Activated CD8-positive, alpha-beta memory T cell treated with anti-CD3 and anti-CD28 coated beads, Interleukin-2, amount 50 U/mL, for 1 hour (primary cell): ENCODE data around the gene PTK6.

Experiments
- DNase-seq: peaks from one replicate; pipeline ENCODE4 v3.0.0-alpha.2; 2020; ENCODE audit errors: extremely low read depth

Gene PTK6

DNA sequence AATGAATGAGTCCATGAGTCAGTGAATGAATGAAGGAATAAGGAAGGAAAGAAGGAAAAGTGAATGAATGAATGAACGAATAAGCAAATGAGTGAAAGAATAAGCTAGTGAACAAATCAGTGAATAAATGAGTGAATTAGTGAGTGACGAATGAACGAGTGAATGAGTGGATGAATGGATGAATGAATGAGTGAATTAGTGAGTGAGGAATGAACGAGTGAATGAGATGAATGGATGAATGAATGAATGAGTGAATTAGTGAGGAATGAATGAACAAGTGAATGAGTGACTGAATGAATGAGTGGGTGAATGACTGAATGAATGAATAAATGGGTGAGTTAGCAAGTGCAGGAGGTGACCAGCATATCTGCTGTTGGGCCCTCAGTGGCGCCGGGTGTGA lies 6.6 kb upstream of the PTK6 start:
- no peak for DNase-seq

- no peak for DNase-seq
Observed at GRCh38 chr20:63543131-63543530, 6.0 kb upstream of the PTK6 start.

GRCh38 chr20:63542696-63543095 lies 5.5 kb upstream of the PTK6 start:
- DNase-seq: no peak

GRCh38 chr20:63542031-63542559 lies 4.9 kb upstream of the PTK6 start:
- DNase-seq: no peak

DNA sequence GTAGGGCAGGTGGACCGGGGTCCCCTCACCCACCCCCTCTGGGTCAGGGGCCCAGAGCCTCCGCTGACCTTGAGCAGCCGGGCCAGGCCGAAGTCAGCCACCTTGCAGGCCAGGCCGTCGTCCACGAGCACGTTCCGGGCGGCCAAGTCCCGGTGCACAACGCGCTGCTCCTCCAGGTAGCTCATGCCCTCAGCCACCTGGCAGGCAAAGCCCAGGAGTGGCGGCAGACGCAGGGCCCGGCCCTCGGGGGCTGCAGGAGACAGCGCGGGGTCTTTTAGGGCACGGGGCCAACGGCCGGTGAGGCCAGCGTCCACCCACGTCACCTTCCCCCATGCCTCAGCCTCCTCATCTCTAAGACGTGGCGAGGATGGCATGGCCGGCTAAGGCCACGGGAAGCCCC lies 4.2 kb upstream of the PTK6 start:
- no peak for DNase-seq

- DNase-seq: no peak
Observed at GRCh38 chr20:63540417-63541186, 3.4 kb upstream of the PTK6 start.

GRCh38 chr20:63539441-63540370 lies 2.5 kb upstream of the PTK6 start:
- no peak for DNase-seq

GRCh38 chr20:63539092-63539430 lies 1.9 kb upstream of the PTK6 start:
- no peak for DNase-seq

GRCh38 chr20:63538204-63539091 lies 1.3 kb upstream of the PTK6 start:
- no peak for DNase-seq

DNA sequence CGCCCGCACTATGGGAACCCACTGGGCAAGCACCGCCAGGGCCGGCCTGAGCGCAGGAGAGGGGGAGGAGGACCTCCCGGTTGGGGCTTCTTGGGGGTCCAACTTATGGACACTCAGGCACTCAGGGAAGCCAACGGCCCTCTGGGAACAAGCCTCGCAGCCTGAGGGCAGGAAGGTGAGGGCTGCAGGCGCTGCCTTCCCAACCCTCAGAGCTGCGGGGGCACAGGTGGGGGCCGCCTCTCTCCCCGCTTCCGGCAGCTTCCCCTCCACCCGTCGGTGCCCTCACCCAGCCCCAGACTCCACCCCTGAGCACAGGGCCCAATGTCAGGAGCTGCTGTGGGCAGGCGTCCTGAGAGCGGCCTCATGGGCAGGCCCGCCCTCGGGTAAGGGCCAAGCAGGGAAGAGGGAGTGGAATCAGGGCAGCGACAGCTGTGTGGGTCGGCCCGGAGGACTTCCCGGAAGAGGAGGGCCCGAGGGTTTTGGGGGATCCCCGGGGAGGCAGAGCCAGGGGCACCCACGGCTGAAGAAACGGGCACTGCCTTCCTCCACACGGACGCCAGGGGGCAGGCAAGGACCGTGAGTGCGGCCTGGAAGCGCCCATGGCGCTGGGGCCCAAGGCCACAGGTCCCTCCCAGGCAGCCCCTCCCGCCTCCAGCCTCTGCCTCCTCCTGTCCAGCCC lies 488 bp upstream of the PTK6 start:
- peak; percentile 78 for DNase-seq

DNA sequence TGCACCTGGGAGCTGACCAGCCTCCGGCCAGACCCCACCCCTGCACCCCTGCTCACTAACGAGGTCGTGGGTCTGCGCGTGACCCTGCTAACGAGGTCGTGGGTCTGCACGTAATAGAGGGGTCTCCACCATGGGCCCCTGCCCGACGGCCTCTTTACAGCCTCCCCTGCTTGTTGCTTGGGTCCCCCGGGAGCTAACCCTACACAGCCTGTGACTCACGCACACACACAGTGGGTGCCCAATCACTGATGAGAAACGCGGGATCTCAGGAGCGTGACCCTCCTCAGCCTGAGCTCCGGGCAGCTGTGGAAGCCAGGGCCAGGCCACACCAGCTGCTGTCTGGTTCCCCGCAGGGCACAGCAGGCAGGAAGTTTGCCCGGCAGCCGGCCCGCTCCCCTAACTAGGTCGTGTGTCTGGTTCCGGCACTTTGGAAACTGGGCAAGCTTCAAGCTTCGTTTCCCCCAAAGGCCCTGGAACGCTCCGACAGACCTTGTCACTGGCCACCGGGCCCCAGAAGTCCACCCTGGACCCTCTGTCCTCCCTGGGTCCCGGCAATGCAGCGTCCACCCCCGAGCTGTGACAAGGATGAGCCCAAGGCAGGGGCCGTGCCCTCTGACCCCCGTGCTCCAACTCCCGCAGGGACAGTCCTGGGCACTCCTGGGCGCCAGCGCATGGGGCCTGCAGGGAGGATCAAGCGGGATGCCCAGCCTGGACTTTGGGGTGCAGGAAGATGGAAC lies 767 bp downstream of the PTK6 start:
- DNase-seq: no peak

- no peak for DNase-seq
Observed at GRCh38 chr20:63534831-63535651, 2.1 kb downstream of the PTK6 start.

DNA sequence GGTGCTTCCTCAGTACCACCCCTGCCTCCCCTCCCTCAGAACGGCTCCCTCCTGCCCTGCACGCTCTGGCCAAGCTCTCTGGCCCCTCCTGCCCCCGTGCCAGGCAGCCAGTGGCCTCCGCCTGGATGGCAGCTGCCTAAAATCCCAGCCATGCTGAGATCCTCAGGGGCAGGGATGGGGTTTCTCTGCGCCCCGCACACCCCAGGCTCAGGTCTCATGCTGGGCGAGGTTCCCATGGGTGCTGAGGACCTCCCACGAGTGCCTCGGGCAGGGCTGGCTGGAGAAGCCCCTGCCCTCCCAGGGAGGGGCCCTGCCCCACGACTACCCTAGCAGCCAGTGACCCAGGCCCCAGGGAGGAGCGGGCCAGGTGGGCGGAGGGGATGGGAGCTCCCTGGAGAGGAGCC lies 2.7 kb downstream of the PTK6 start:
- no peak for DNase-seq

GRCh38 chr20:63533871-63534393 lies 3.2 kb downstream of the PTK6 start:
- no peak for DNase-seq

DNA sequence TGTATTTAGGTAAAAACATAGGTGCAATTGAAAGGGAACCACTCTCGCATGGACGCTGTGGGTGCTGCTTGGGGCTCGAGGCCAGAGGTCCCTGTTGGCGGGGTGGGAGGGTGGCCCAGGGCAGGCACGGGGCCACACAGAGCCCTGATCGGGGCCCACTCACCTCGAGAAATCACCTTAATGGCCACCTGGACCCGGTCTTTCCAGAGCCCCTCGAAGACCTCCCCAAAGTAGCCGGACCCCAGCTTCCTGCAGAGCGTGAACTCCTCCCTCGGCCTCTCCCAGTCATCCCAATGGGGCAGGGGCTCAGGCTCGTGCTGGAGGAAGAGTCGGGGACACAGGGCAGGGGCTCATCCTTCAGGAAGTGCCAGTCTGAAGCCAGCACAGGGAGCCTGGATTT lies 3.8 kb downstream of the PTK6 start:
- DNase-seq: no peak

- DNase-seq: no peak
Observed at GRCh38 chr20:63532449-63532971, 4.7 kb downstream of the PTK6 start.

GRCh38 chr20:63531686-63532448 lies 5.3 kb downstream of the PTK6 start:
- no peak for DNase-seq

DNA sequence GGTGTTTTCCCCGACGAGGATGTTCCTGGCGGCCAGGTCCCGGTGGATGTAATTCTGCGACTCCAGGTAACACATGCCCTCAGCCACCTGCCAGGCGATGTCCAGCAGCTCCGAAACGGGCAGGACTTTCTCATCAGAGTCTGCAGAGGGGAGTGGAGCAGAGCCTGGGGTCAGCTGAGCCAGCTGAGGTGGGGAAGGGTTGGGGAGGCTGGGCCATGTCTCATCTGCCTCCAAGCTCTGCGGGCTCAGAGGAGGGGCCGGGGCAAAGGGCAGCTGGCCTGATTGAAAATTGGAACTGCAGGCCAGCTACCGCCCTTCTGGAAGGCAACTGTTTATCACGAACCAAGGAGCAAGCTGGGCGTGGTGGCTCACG lies 6.4 kb downstream of the PTK6 start:
- DNase-seq: no peak
